WI38 (cell line): ENCODE data around the gene SLC10A7.

Experiments
- H3K4me3 ChIP-seq: 2 replicates; pipeline ENCODE4 v1.5.1; 2011; ENCODE audit warnings: low read depth, mild to moderate bottlenecking, control low read depth, low read length
- CTCF ChIP-seq: IDR thresholded peaks from 2 replicates; pipeline ENCODE4 v1.5.1; 2012; ENCODE audit warnings: low read depth, mild to moderate bottlenecking, control low read depth, low read length

SLC10A7 gene, protein sequence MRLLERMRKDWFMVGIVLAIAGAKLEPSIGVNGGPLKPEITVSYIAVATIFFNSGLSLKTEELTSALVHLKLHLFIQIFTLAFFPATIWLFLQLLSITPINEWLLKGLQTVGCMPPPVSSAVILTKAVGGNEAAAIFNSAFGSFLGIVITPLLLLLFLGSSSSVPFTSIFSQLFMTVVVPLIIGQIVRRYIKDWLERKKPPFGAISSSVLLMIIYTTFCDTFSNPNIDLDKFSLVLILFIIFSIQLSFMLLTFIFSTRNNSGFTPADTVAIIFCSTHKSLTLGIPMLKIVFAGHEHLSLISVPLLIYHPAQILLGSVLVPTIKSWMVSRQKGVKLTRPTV

DNA sequence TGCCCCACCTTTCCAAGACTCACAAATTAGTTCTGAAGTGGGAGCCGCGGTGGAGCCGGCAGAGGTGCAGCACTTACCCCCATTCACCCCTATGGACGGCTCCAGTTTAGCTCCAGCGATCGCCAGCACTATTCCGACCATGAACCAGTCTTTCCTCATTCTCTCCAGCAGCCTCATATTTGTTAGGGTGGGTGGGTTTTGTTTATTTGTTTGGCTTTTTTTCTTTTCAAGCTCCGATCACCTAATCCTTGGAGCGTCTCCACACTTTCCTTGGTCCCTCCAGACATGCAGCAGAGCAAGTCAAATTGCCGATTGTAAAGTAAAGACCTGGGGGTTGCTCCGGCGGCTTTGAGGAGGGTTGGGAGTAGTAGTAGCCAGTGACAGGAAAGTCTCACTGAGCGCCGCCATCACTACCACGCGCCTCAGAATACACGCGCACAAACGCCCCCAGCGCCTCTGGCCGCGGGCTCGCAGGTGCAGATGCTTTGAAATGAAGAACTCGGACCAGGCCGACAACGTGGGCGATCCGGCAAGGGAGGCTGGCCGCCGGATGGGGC lies at the start of gene SLC10A7:
SLC10A7 (minus strand) TSS at position 400 of the 557 bp plus-strand sequence; CDS start at position 177, 223 bp downstream.
- TF ChIP-seq CTCF = no peak
- peak within 1 kb of the TSS; percentile 99 for H3K4me3 ChIP-seq

DNA sequence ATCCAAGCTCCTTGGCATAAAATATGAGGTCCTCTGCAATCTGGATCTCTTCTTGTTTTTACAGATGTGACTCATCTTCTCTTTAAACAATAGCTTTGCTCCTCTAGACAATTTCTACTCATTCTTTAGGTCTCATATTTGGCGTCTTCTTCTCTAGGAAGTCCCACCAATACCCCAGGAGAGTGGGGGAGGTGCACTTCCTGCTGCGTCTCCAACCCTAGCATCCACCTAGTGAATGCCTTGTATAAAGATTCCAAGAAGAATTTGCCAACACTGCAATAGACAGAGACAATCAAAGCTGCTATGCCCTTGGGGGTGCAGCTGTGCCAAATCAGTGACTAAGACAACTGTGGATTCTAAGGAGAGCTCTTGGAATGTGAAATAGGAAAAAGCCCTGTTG lies 45.7 kb upstream of the SLC10A7 start:
- no peak overlapping the region for H3K4me3 ChIP-seq
- TF ChIP-seq CTCF = no peak

- TF ChIP-seq CTCF = no peak
Observed at GRCh38 chr4:146564492-146564891, 42.8 kb upstream of the SLC10A7 start.

DNA sequence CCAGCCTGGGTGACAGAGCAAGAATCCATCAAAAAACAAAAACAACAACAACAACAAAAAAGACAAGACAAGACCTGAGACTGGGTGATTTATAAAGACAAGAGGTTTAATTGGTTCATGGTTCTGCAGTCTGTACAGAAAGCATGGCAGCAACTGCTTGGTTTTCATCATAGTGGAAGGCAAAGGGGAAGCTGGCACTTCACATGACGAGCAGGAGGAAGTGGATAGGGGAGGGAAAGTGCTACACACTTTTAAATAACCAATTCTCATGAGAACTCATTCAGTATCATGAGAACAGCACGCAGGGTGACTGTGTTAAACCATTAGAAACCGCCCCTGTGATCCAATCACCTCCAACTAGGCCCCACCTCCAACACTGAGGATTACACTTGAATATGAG lies 28.4 kb upstream of the SLC10A7 start:
- H3K4me3 ChIP-seq = no peak overlapping the region
- TF ChIP-seq CTCF = no peak

More at GRCh38 chr4:146564492-146564891, 42.8 kb upstream of the SLC10A7 start:
- no peak overlapping the region for H3K4me3 ChIP-seq

DNA sequence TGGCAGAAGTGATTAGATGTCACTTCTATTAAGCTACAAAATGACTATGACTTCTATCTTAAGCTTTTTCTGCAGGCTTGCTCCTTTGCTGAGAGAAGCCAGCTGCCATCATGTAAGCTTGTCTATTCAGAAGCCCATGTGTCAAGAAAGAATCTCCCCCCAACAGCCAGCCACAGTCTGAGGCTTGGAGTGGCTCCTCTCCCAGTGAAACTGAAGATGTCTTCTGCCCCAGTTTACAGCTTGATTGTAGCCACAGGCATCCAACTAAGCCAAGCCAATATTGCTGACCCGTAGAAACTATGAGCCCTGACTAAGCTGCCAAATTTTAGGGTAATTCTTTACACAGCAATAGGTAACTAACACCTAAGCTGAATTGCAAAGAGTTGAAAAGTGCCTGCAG lies 26.7 kb upstream of the SLC10A7 start:
- no peak for TF ChIP-seq CTCF
- no peak overlapping the region for H3K4me3 ChIP-seq

DNA sequence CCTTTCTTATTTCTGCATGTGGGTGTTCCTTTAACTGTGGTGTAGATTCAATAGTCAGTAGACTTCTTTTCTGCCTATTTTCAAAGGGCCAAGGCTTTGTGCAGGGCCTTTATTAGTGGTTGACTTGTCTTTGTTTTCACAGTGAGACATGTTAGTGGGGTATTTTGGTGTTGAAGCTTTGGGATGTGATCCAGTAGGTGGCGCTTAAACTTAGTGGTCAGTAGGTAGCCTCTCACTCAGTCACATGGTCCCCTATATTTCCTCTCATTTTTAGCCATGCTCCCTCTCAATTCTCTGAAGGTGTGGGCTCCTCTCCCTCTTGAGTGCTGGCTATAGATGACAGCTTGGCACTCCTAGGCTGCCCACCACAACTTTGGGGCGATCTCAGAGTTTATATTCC lies 23.4 kb upstream of the SLC10A7 start:
- TF ChIP-seq CTCF = 0 out of 2 replicates have a peak, but pooled peaks have one; percentile 36
- H3K4me3 ChIP-seq = no peak overlapping the region

- no peak for TF ChIP-seq CTCF
- no peak overlapping the region for H3K4me3 ChIP-seq
Observed at GRCh38 chr4:146534178-146534577, 12.4 kb upstream of the SLC10A7 start.
